GM23338 (cell line): ENCODE data around the gene SHROOM2.
A peak's percentile ranks its signal among the peaks of the same experiment; 100 is the strongest.

Source experiments
- CREB1 ChIP-seq: fragments of 250-450 bp; sonication (Bioruptor Pico); IDR thresholded peaks from 2 replicates; pipeline ENCODE4 v1.5.0; 2020; ENCODE audit warnings: low read depth, mild to moderate bottlenecking, moderate library complexity
- EZH2 ChIP-seq: fragments of 200-600 bp; sonication (generic); IDR thresholded peaks from one replicate; pipeline ENCODE4 v1.8.0; 2017; ENCODE audit warnings: antibody characterized with exemption, mild to moderate bottlenecking, low read depth; ENCODE audit not compliant: unreplicated experiment
- EZH2phosphoT487 ChIP-seq: fragments of 200-600 bp; sonication (generic); IDR thresholded peaks from one replicate; pipeline ENCODE4 v1.8.1; 2018; ENCODE audit warnings: antibody characterized with exemption; ENCODE audit not compliant: unreplicated experiment
- JUNB ChIP-seq: IDR thresholded peaks from one replicate; pipeline ENCODE4 v1.6.1; 2016; ENCODE audit warnings: antibody characterized with exemption; ENCODE audit not compliant: unreplicated experiment
- POLR2AphosphoS5 ChIP-seq: IDR thresholded peaks from 2 replicates; pipeline ENCODE4 v1.6.1; 2016; ENCODE audit warnings: antibody characterized with exemption, low read depth
- STAT1 ChIP-seq: IDR thresholded peaks from one replicate; pipeline ENCODE4 v1.6.1; 2016; ENCODE audit warnings: antibody characterized with exemption; ENCODE audit not compliant: unreplicated experiment
- ZNF114 ChIP-seq: fragments of 250-450 bp; sonication (Bioruptor Pico); IDR thresholded peaks from 2 replicates; pipeline ENCODE4 v1.5.0; 2020; ENCODE audit warnings: mild to moderate bottlenecking, moderate library complexity
- TF ChIP-seq, protein P1 (sequence below), 2 experiments: fragments of 200-600 bp in 1 of 2; sonication (generic) in 1 of 2; conservative IDR thresholded peaks; 2 replicates each; pipeline versions ENCODE4 v1.5.1 to v1.6.1; 2016 to 2017; ENCODE audit warnings: antibody characterized with exemption in 2 of 2, low read depth in 2 of 2, mild to moderate bottlenecking in 2 of 2, moderate library complexity in 1 of 2
- TF ChIP-seq, protein P2 (sequence below): fragments of 250-450 bp; sonication (Bioruptor Pico); IDR thresholded peaks from 2 replicates; pipeline ENCODE4 v1.5.0; 2020; ENCODE audit warnings: mild to moderate bottlenecking, moderate library complexity

GRCh38 chrX:9785254-9785943 lies 830 bp upstream of the SHROOM2 start:
- TF ChIP-seq, protein P1, sequence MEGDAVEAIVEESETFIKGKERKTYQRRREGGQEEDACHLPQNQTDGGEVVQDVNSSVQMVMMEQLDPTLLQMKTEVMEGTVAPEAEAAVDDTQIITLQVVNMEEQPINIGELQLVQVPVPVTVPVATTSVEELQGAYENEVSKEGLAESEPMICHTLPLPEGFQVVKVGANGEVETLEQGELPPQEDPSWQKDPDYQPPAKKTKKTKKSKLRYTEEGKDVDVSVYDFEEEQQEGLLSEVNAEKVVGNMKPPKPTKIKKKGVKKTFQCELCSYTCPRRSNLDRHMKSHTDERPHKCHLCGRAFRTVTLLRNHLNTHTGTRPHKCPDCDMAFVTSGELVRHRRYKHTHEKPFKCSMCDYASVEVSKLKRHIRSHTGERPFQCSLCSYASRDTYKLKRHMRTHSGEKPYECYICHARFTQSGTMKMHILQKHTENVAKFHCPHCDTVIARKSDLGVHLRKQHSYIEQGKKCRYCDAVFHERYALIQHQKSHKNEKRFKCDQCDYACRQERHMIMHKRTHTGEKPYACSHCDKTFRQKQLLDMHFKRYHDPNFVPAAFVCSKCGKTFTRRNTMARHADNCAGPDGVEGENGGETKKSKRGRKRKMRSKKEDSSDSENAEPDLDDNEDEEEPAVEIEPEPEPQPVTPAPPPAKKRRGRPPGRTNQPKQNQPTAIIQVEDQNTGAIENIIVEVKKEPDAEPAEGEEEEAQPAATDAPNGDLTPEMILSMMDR (conservative IDR thresholded peaks at IDR 0.05; ENCODE audit: low read depth in 2 of 2), result peak in 1 of 2 experiments; percentile 25; a peak in 2 of 4 replicates
- TF ChIP-seq POLR2AphosphoS5 (no peak), ZNF114 (CRISPR knock-in tag) (no peak), EZH2 (no peak), JUNB (no peak), EZH2phosphoT487 (no peak), STAT1 (no peak), CREB1 (CRISPR knock-in tag) (no peak)
- TF ChIP-seq, protein P2, sequence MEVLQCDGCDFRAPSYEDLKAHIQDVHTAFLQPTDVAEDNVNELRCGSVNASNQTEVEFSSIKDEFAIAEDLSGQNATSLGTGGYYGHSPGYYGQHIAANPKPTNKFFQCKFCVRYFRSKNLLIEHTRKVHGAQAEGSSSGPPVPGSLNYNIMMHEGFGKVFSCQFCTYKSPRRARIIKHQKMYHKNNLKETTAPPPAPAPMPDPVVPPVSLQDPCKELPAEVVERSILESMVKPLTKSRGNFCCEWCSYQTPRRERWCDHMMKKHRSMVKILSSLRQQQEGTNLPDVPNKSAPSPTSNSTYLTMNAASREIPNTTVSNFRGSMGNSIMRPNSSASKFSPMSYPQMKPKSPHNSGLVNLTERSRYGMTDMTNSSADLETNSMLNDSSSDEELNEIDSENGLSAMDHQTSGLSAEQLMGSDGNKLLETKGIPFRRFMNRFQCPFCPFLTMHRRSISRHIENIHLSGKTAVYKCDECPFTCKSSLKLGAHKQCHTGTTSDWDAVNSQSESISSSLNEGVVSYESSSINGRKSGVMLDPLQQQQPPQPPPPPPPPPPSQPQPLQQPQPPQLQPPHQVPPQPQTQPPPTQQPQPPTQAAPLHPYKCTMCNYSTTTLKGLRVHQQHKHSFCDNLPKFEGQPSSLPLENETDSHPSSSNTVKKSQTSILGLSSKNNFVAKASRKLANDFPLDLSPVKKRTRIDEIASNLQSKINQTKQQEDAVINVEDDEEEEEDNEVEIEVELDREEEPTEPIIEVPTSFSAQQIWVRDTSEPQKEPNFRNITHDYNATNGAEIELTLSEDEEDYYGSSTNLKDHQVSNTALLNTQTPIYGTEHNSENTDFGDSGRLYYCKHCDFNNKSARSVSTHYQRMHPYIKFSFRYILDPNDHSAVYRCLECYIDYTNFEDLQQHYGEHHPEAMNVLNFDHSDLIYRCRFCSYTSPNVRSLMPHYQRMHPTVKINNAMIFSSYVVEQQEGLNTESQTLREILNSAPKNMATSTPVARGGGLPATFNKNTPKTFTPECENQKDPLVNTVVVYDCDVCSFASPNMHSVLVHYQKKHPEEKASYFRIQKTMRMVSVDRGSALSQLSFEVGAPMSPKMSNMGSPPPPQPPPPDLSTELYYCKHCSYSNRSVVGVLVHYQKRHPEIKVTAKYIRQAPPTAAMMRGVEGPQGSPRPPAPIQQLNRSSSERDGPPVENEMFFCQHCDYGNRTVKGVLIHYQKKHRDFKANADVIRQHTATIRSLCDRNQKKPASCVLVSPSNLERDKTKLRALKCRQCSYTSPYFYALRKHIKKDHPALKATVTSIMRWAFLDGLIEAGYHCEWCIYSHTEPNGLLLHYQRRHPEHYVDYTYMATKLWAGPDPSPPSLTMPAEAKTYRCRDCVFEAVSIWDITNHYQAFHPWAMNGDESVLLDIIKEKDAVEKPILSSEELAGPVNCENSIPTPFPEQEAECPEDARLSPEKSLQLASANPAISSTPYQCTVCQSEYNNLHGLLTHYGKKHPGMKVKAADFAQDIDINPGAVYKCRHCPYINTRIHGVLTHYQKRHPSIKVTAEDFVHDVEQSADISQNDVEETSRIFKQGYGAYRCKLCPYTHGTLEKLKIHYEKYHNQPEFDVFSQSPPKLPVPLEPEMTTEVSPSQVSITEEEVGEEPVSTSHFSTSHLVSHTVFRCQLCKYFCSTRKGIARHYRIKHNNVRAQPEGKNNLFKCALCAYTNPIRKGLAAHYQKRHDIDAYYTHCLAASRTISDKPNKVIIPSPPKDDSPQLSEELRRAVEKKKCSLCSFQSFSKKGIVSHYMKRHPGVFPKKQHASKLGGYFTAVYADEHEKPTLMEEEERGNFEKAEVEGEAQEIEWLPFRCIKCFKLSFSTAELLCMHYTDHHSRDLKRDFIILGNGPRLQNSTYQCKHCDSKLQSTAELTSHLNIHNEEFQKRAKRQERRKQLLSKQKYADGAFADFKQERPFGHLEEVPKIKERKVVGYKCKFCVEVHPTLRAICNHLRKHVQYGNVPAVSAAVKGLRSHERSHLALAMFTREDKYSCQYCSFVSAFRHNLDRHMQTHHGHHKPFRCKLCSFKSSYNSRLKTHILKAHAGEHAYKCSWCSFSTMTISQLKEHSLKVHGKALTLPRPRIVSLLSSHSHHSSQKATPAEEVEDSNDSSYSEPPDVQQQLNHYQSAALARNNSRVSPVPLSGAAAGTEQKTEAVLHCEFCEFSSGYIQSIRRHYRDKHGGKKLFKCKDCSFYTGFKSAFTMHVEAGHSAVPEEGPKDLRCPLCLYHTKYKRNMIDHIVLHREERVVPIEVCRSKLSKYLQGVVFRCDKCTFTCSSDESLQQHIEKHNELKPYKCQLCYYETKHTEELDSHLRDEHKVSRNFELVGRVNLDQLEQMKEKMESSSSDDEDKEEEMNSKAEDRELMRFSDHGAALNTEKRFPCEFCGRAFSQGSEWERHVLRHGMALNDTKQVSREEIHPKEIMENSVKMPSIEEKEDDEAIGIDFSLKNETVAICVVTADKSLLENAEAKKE (CRISPR knock-in tag), result no peak
